WI38 (cell line): ENCODE data around the gene SLC38A9.

Source experiments
- H3K4me3 ChIP-seq: 2 replicates; pipeline ENCODE4 v1.5.1; 2011; ENCODE audit warnings: low read depth, mild to moderate bottlenecking, control low read depth, low read length
- CTCF ChIP-seq: IDR thresholded peaks from 2 replicates; pipeline ENCODE4 v1.5.1; 2012; ENCODE audit warnings: low read depth, mild to moderate bottlenecking, control low read depth, low read length

Gene SLC38A9

GRCh38 chr5:55692509-55692908, 19.6 kb downstream of the SLC38A9 start:
- H3K4me3 ChIP-seq: no peak overlapping the region
- TF ChIP-seq CTCF: no peak

GRCh38 chr5:55692106-55692417, 20.1 kb downstream of the SLC38A9 start:
- no peak for TF ChIP-seq CTCF
- no peak overlapping the region for H3K4me3 ChIP-seq

- TF ChIP-seq CTCF: peak; percentile 25; the same call in 1 of the 2 replicates
- no peak overlapping the region for H3K4me3 ChIP-seq
Measured at GRCh38 chr5:55691265-55692105, 20.6 kb downstream of the SLC38A9 start.

- H3K4me3 ChIP-seq: no peak overlapping the region
- no peak for TF ChIP-seq CTCF
Measured at GRCh38 chr5:55682071-55682470, 30.1 kb downstream of the SLC38A9 start.

- no peak overlapping the region for H3K4me3 ChIP-seq
- TF ChIP-seq CTCF: no peak
Measured at GRCh38 chr5:55681301-55681700, 30.8 kb downstream of the SLC38A9 start.

GRCh38 chr5:55680353-55680752, 31.8 kb downstream of the SLC38A9 start:
- TF ChIP-seq CTCF: no peak

GRCh38 chr5:55679556-55679955, 32.6 kb downstream of the SLC38A9 start:
- no peak for TF ChIP-seq CTCF

More at GRCh38 chr5:55680353-55680752, 31.8 kb downstream of the SLC38A9 start:
- H3K4me3 ChIP-seq: no peak overlapping the region

More at GRCh38 chr5:55679556-55679955, 32.6 kb downstream of the SLC38A9 start:
- H3K4me3 ChIP-seq: no peak overlapping the region
